ENCODE results near the gene PRDM5. TPM values are rescaled to one million over a fixed set of nuclear protein-coding genes. Genes with fewer than 3 reads are reported as not detected.

The PRDM5 gene
- total RNA-seq, 2 experiments from 2014 or later = 0.14 to 0.22 TPM

DNA sequence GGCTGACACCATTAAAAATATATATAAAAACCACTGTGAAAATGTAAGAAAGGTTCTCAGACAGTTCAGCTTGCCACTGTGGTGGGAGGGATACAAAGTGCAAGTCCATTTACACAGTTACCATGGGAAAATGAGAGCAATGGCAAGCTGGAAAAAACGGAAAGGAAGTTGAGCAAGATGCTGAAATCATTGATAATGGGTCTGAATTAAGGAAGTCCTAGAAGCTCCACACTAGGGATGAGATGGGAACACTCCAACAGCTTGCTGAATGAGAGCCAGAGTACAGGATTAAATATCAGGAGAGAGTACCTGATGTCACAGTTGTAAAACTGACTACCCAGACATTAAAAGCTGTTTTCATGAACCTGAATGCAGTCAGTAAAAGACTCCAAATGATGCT is 218.6 kb downstream of the PRDM5 start:
- Mint-ChIP-seq H3K9me3 (no peaks in the 10 kb centered on the region), H3K27ac (no peak overlapping the region), H3K4me3 (no peak overlapping the region), H3K27me3 (peaks cover 42% of the 10 kb centered on the region), H3K36me3 (ENCODE audit: low read depth) (no peaks in the 10 kb centered on the region), H3K4me1 (ENCODE audit: low read depth) (no peaks in the 10 kb centered on the region)
- TF ChIP-seq, protein P1, sequence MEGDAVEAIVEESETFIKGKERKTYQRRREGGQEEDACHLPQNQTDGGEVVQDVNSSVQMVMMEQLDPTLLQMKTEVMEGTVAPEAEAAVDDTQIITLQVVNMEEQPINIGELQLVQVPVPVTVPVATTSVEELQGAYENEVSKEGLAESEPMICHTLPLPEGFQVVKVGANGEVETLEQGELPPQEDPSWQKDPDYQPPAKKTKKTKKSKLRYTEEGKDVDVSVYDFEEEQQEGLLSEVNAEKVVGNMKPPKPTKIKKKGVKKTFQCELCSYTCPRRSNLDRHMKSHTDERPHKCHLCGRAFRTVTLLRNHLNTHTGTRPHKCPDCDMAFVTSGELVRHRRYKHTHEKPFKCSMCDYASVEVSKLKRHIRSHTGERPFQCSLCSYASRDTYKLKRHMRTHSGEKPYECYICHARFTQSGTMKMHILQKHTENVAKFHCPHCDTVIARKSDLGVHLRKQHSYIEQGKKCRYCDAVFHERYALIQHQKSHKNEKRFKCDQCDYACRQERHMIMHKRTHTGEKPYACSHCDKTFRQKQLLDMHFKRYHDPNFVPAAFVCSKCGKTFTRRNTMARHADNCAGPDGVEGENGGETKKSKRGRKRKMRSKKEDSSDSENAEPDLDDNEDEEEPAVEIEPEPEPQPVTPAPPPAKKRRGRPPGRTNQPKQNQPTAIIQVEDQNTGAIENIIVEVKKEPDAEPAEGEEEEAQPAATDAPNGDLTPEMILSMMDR (IDR thresholded peaks at IDR 0.05) = no peak
- Histone ChIP-seq H3K27me3 (ENCODE audit: control insufficient read depth in 1 of 2, insufficient read depth in 2 of 2, low read length in 2 of 2) (peaks cover 0 to 2% of the 10 kb centered on the region in 2 experiments), H3K4me3 (ENCODE audit: low read length) (no peak overlapping the region), H3K9me3 (ENCODE audit: control insufficient read depth in 1 of 2, insufficient read depth in 1 of 2, low read length in 2 of 2) (no peaks in the 10 kb centered on the region), H3K27ac (ENCODE audit: low read depth in 1 of 2, low read length in 2 of 2) (no peak overlapping the region), H3K36me3 (ENCODE audit: insufficient read depth, low read length) (no peaks in the 10 kb centered on the region), H3K4me1 (ENCODE audit: insufficient read depth, low read length) (no peaks in the 10 kb centered on the region)
- DNase-seq (no peak), ATAC-seq (ENCODE audit: poor library complexity) (no peak)
- CTCF ChIA-PET = no interaction called here
- POLR2A ChIA-PET = no interaction called here
- intact Hi-C loops (cut with DNase I, micrococcal nuclease) = no loop called here

- POLR2A ChIA-PET = no interaction called here
Measured at GRCh38 chr4:120699354-120699753, 223.2 kb downstream of the PRDM5 start.

DNA sequence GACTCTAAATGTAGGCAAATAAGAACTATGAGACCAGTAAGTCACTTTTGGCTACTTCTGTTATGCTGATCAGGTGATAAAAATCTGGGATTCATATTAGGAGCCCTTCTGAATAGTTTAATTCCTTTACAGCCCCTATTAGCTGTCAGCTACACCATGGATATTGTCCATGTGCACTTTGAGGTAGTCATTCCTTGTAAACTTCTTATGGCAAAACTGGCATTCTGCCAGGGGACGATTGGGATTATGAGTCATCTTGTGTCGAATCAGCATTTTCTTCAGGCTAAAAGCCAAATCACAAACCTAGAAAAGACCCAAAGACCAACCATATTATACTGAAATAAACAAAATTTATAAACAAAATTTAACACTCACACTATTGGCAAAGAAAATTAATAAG is 227.6 kb downstream of the PRDM5 start:
- ChIA-PET POLR2A (no interaction called here), CTCF (no interaction called here)
- no peaks in the 10 kb centered on the region for H3K9me3 Mint-ChIP-seq
- no peaks in the 10 kb centered on the region for H3K36me3 Mint-ChIP-seq (ENCODE audit: low read depth)
- Histone ChIP-seq H3K4me1 (ENCODE audit: insufficient read depth, low read length) (no peaks in the 10 kb centered on the region), H3K4me3 (ENCODE audit: low read length) (no peak overlapping the region), H3K27me3 (ENCODE audit: control insufficient read depth in 1 of 2, insufficient read depth in 2 of 2, low read length in 2 of 2) (no peaks in the 10 kb centered on the region), H3K36me3 (ENCODE audit: insufficient read depth, low read length) (no peaks in the 10 kb centered on the region), H3K9me3 (ENCODE audit: control insufficient read depth in 1 of 2, insufficient read depth in 1 of 2, low read length in 2 of 2) (no peaks in the 10 kb centered on the region), H3K27ac (ENCODE audit: low read depth in 1 of 2, low read length in 2 of 2) (no peak overlapping the region)
- H3K27me3 Mint-ChIP-seq = peaks cover 13% of the 10 kb centered on the region
- intact Hi-C loops (cut with DNase I, micrococcal nuclease) = no loop called here
- no peaks in the 10 kb centered on the region for H3K4me1 Mint-ChIP-seq (ENCODE audit: low read depth)
- H3K27ac Mint-ChIP-seq = no peak overlapping the region
- TF ChIP-seq, protein P1 (IDR thresholded peaks at IDR 0.05) = no peak
- no peak for DNase-seq
- H3K4me3 Mint-ChIP-seq = no peak overlapping the region
- ATAC-seq (ENCODE audit: poor library complexity) = no peak

More at GRCh38 chr4:120699354-120699753, 223.2 kb downstream of the PRDM5 start:
- no peak for DNase-seq
- intact Hi-C loops (cut with DNase I, micrococcal nuclease) = no loop called here
- Histone ChIP-seq H3K36me3 (ENCODE audit: insufficient read depth, low read length) (no peaks in the 10 kb centered on the region), H3K27ac (ENCODE audit: low read depth in 1 of 2, low read length in 2 of 2) (no peak overlapping the region), H3K4me1 (ENCODE audit: insufficient read depth, low read length) (no peaks in the 10 kb centered on the region), H3K27me3 (ENCODE audit: control insufficient read depth in 1 of 2, insufficient read depth in 2 of 2, low read length in 2 of 2) (peaks cover 0 to 2% of the 10 kb centered on the region in 2 experiments), H3K9me3 (ENCODE audit: control insufficient read depth in 1 of 2, insufficient read depth in 1 of 2, low read length in 2 of 2) (no peaks in the 10 kb centered on the region), H3K4me3 (ENCODE audit: low read length) (no peak overlapping the region)
- H3K4me1 Mint-ChIP-seq (ENCODE audit: low read depth) = no peaks in the 10 kb centered on the region
- CTCF ChIA-PET = no interaction called here
- H3K4me3 Mint-ChIP-seq = no peak overlapping the region
- no peak overlapping the region for H3K27ac Mint-ChIP-seq
- no peaks in the 10 kb centered on the region for H3K36me3 Mint-ChIP-seq (ENCODE audit: low read depth)
- H3K27me3 Mint-ChIP-seq = peaks cover 35% of the 10 kb centered on the region
- TF ChIP-seq, protein P1 (IDR thresholded peaks at IDR 0.05) = no peak
- ATAC-seq (ENCODE audit: poor library complexity) = no peak
- H3K9me3 Mint-ChIP-seq = no peaks in the 10 kb centered on the region

All from CD4-positive, alpha-beta T cell (primary cell).